Measurements from ENCODE around the gene CHRM4.

Gene CHRM4

DNA sequence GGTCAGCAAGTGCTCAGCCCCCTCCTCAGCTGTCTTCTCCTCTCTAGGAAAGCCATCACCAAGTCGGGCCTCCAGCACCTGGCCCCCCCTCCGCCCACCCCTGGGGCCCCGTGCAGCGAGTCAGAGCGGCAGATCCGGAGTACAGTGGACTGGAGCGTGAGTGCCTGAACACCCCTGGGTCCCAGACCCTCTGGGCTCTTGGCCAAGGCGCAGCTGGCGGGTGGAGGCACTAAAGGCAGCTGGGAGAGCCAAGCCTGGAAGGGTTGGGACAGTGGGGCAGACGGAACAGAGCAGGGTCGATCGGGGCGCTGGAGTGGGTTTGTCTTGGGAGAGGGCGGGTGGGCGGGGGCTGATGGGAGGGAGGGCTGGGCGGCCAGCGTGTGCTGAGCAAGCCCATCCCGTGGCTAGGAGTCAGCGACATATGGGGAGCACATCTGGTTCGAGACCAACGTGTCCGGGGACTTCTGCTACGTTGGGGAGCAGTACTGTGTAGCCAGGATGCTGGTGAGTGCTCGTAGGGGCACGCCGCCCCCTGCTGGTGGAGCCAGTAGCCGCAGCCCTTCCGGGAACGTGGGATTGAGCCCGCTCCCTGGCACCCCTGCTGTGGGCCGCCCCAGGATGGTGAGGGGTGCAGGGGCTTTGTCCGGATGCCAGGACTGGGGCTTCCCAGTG, 24.2 kb downstream of the CHRM4 start:
- no peaks in the 10 kb centered on the region for H3K27me3 Mint-ChIP-seq
- peak; percentile 90 for ATAC-seq (replicated peaks; ENCODE audit: extremely low read depth, poor library complexity, severe bottlenecking)

DNA sequence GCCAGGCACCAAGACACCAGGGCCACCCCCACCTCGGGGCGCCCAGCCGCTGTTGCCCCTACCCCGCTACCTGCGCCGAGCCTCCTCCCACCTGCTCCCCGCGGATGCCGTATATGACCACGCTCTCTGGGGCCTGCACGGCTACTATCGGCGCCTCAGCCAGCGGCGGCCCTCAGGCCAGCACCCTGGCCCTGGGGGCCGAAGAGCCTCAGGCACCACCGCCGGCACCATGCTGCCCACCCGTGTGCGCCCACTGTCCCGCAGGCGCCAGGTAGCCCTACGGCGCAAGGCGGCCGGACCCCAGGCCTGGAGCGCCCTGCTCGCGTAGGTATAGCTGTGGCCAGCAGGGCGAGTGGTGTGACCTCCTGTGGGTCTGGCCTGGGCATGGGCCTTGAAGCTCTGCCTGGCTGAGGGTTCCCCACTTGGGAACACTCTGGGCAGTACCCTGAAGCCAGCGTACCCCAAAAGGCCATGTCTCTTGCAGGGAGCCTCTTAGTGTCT, 24.9 kb downstream of the CHRM4 start:
- ATAC-seq (replicated peaks; ENCODE audit: extremely low read depth, poor library complexity, severe bottlenecking) = no peak
- peaks cover 44% of the 10 kb centered on the region for H3K36me3 Mint-ChIP-seq (ENCODE audit: insufficient read depth)
- H3K27ac Mint-ChIP-seq (ENCODE audit: low read depth) = peak overlapping the region; percentile 68
- no peaks in the 10 kb centered on the region for H3K27me3 Mint-ChIP-seq
- H3K4me3 Mint-ChIP-seq = peak overlapping the region; percentile 11
- H3K4me1 Mint-ChIP-seq = peaks cover 52% of the 10 kb centered on the region
- no peak for DNase-seq (ENCODE audit: low spot score in 2 of 2)
- no peaks in the 10 kb centered on the region for H3K9me3 Mint-ChIP-seq

More for the DNA sequence above, 24.2 kb downstream of the CHRM4 start:
- Mint-ChIP-seq H3K4me3 (peak overlapping the region; percentile 11), H3K4me1 (peaks cover 50% of the 10 kb centered on the region), H3K27ac (ENCODE audit: low read depth) (peak overlapping the region; percentile 68), H3K9me3 (no peaks in the 10 kb centered on the region), H3K36me3 (ENCODE audit: insufficient read depth) (peaks cover 47% of the 10 kb centered on the region)
- DNase-seq (ENCODE audit: low spot score in 2 of 2) = peak; percentile 70 to 71

DNA sequence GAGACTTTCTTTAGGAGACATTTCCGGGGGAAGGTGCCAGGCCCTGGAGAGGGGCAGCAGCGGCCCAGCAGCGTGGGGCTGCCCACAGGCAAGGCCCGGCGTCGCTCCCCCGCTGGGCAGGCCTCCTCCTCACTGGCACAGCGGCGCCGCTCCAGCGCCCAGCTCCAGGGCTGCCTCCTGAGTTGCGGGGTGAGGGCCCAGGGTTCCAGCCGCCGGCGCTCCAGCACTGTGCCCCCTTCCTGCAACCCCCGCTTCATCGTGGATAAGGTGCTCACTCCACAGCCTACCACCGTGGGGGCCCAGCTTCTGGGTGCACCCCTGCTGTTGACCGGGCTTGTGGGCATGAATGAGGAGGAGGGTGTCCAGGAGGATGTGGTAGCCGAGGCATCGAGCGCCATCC, 25.3 kb downstream of the CHRM4 start:
- ATAC-seq (replicated peaks; ENCODE audit: extremely low read depth, poor library complexity, severe bottlenecking) (no peak), DNase-seq (ENCODE audit: low spot score in 2 of 2) (no peak)
- no peak overlapping the region for H3K27ac Mint-ChIP-seq (ENCODE audit: low read depth)
- H3K4me1 Mint-ChIP-seq = peaks cover 55% of the 10 kb centered on the region
- peaks cover 46% of the 10 kb centered on the region for H3K36me3 Mint-ChIP-seq (ENCODE audit: insufficient read depth)
- H3K4me3 Mint-ChIP-seq = no peak overlapping the region
- H3K27me3 Mint-ChIP-seq = no peaks in the 10 kb centered on the region
- H3K9me3 Mint-ChIP-seq = no peaks in the 10 kb centered on the region

DNA sequence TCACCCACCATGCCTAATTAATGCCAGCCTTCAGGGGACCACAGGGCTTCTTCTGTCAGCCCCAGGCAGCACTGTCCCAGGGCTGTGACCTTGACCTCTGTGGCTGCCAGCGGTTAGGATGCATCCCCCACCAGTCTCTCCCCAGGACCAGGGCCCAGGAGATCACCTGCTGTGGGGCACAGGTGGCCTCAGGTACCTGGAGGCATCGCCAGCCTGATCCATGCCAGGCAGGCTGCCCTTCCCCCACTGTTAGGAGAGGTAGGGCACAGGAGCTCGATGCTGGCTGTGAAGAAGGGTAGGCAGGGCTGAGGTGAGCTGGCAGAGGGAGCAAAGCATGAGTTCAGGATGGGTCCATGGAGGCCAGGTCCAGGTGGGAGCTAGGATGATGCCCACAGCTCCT, 26.8 kb downstream of the CHRM4 start:
- no peak overlapping the region for H3K4me3 Mint-ChIP-seq
- ATAC-seq (replicated peaks; ENCODE audit: extremely low read depth, poor library complexity, severe bottlenecking) (no peak), DNase-seq (ENCODE audit: low spot score in 2 of 2) (no peak)
- H3K27me3 Mint-ChIP-seq = no peaks in the 10 kb centered on the region
- no peaks in the 10 kb centered on the region for H3K9me3 Mint-ChIP-seq
- H3K4me1 Mint-ChIP-seq = peaks cover 60% of the 10 kb centered on the region
- peaks cover 40% of the 10 kb centered on the region for H3K36me3 Mint-ChIP-seq (ENCODE audit: insufficient read depth)
- no peak overlapping the region for H3K27ac Mint-ChIP-seq (ENCODE audit: low read depth)

DNA sequence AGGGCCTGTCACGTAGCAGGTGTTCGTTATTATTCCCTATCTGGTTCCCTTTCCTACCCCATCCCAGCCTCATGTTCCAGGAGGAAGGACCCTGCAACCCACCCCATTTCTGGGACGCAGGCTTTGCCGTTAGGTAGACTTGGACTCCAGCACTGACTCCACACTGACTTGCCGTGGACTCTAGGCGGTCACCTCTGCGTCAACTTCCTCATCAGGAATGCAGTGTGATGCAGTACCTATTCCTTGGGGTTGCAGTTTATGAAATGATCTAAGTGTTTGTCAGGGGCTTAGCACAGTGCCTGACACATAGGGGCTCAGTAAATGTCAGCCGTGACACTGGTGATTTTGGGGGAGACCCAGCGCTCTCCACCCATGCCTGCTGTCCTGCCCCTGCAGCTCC, 27.5 kb downstream of the CHRM4 start:
- no peaks in the 10 kb centered on the region for H3K27me3 Mint-ChIP-seq
- H3K9me3 Mint-ChIP-seq = no peaks in the 10 kb centered on the region
- peak overlapping the region; percentile 20 for H3K4me3 Mint-ChIP-seq
- H3K36me3 Mint-ChIP-seq (ENCODE audit: insufficient read depth) = peaks cover 35% of the 10 kb centered on the region
- peaks cover 56% of the 10 kb centered on the region for H3K4me1 Mint-ChIP-seq
- no peak for DNase-seq (ENCODE audit: low spot score in 2 of 2)
- no peak for ATAC-seq (replicated peaks; ENCODE audit: extremely low read depth, poor library complexity, severe bottlenecking)
- peak overlapping the region; percentile 55 for H3K27ac Mint-ChIP-seq (ENCODE audit: low read depth)

DNA sequence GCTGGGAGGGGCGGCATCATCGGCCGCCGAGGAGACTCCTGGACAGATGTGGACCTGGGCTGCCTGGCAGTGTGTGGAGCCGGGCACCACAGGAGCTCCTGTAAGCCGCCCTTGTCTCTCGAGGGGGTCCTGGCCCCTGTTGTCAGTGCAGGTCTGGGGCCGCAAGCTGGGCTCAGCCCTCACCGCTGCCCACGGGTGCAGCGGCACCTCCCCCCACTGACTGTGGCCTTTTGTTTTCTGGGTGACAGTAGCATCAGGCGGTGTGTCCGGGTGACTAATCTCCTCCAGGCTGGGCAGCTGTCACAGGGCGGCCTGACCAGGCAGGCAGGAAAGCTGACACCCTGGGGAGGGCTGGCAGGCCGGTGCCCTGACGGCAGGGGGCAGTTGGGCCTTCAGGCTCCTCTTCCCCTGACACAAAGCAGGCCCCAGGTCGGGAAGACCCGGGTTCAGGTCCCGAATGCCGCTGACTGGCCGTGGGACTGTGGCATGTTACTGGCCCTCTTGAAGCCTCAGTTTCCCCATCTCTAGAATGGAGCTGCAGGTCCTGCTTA, 28.0 kb downstream of the CHRM4 start:
- H3K4me1 Mint-ChIP-seq = peaks cover 56% of the 10 kb centered on the region
- no peaks in the 10 kb centered on the region for H3K9me3 Mint-ChIP-seq
- H3K27ac Mint-ChIP-seq (ENCODE audit: low read depth) = peak overlapping the region; percentile 87
- H3K4me3 Mint-ChIP-seq = peak overlapping the region; percentile 20
- DNase-seq (ENCODE audit: low spot score in 2 of 2) (no peak), ATAC-seq (replicated peaks; ENCODE audit: extremely low read depth, poor library complexity, severe bottlenecking) (no peak)
- H3K36me3 Mint-ChIP-seq (ENCODE audit: insufficient read depth) = peaks cover 31% of the 10 kb centered on the region
- no peaks in the 10 kb centered on the region for H3K27me3 Mint-ChIP-seq

DNA sequence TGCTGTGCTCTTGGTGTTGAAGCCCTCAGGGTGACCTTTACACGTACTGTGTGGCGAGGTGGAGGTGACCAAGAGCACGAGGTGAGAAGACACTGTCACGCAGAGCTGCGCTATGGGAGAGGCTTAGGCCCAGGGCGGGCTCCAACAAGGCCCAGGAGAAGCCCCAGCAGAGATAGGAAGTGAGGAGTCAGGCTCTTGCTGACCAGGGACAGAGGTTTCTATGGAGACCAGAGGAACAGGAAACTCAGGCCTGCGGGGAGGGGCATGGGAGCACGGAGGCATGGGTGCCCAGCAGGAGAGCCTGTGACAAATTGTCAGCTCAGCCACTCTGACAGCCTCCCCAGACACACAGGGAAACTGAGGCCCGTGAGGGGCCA, 28.6 kb downstream of the CHRM4 start:
- H3K36me3 Mint-ChIP-seq (ENCODE audit: insufficient read depth) = peaks cover 27% of the 10 kb centered on the region
- H3K4me1 Mint-ChIP-seq = peaks cover 56% of the 10 kb centered on the region
- no peaks in the 10 kb centered on the region for H3K9me3 Mint-ChIP-seq
- H3K27ac Mint-ChIP-seq (ENCODE audit: low read depth) = peak overlapping the region; percentile 87
- ATAC-seq (replicated peaks; ENCODE audit: extremely low read depth, poor library complexity, severe bottlenecking) (no peak), DNase-seq (ENCODE audit: low spot score in 2 of 2) (no peak)
- peak overlapping the region; percentile 81 for H3K4me3 Mint-ChIP-seq
- H3K27me3 Mint-ChIP-seq = no peaks in the 10 kb centered on the region

DNA sequence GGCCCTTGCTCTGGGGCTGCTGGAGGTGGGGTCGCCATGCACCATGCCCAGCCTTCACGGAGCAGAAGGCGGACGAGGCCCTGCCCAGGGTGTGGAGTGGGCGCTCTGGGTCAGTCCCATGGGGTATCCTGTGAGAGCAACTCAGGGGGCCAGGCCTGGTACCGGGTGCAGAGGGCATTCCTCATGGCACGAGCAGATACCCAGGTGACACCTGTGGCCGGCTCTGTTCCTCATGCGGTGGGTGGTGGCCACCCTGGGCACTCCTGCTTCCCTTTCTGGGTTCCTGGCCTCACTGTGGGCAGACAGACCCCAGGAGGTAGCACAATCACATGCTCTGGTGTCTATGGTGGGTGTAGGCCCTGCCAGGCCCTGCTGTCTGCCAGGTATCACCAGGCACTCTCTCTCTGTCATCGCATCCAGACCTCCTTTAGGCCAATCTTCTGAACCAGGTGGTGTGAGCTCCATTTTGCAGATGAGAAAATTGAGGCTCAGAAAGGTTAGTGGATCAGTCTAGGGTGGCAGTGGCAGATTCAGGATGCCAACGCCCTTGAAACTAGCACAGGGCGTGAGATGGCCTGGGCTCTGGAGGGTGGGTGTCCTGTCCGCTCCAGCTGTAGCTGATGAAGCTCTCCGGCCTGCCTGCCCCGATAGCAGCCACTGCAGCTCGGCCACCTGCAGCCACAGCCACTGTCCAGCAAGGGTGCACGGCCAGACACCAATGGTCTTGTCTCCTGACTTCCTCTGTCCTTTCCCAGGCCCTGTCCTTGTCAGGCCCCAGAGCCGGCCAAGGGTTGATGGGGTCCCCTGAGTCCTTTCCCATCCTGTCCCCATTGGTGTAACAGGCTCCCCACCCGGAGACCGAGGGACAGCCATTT, 29.2 kb downstream of the CHRM4 start:
- peak overlapping the region; percentile 81 for H3K4me3 Mint-ChIP-seq
- no peaks in the 10 kb centered on the region for H3K27me3 Mint-ChIP-seq
- no peaks in the 10 kb centered on the region for H3K9me3 Mint-ChIP-seq
- ATAC-seq (replicated peaks; ENCODE audit: extremely low read depth, poor library complexity, severe bottlenecking) (no peak), DNase-seq (ENCODE audit: low spot score in 2 of 2) (no peak)
- peaks cover 58% of the 10 kb centered on the region for H3K4me1 Mint-ChIP-seq
- H3K36me3 Mint-ChIP-seq (ENCODE audit: insufficient read depth) = peaks cover 21% of the 10 kb centered on the region
- peak overlapping the region; percentile 87 for H3K27ac Mint-ChIP-seq (ENCODE audit: low read depth)

DNA sequence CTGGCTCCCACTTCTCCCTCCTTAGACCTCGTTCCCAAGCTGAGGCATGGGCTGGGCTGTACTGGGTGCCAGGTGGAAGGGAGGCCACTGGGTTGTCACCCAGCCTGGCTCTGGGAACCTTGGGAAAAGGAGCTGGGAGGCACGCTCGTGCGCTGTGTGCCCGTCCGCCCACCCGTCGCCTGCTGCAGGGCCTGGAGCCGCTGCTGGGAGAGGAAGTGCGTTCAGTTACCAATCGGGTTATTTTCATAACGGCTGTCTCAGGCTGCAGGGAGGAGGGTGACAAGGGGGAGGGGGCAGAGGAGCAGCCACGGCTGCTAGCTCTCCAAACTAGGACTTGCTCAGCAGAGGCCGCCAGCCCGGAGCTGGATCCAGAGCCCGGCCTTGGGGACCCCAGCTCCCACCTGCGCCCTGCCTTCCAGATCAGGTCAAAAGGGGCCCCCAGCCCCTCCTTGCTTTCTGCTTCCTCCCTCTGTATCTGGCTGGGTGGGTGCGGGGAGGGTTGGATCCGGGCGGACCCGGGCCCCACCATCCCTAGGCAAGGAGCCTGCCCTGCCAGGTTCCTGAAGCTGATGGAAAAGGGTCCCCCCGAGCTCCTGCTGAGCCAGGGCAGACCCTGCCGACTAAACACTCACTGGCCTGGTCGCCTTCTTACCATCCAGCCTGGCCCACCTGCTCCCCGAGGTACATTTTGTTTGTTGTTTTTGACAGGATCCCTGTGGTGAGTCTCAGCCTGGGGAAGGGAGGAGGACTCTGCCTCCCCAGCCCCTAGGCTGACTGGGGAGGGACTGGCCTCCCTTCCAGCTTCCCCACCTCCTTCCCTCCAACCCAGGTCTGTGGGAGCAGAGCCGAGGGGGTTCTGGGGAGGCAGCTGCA, 30.1 kb downstream of the CHRM4 start:
- peaks cover 62% of the 10 kb centered on the region for H3K4me1 Mint-ChIP-seq
- H3K27me3 Mint-ChIP-seq = no peaks in the 10 kb centered on the region
- H3K4me3 Mint-ChIP-seq = peak overlapping the region; percentile 81
- peaks cover 19% of the 10 kb centered on the region for H3K36me3 Mint-ChIP-seq (ENCODE audit: insufficient read depth)
- no peaks in the 10 kb centered on the region for H3K9me3 Mint-ChIP-seq
- DNase-seq (ENCODE audit: low spot score in 2 of 2) (peak in 1 of 2 donors; percentile 53), ATAC-seq (replicated peaks; ENCODE audit: extremely low read depth, poor library complexity, severe bottlenecking) (peak; percentile 92)
- H3K27ac Mint-ChIP-seq (ENCODE audit: low read depth) = peak overlapping the region; percentile 87

DNA sequence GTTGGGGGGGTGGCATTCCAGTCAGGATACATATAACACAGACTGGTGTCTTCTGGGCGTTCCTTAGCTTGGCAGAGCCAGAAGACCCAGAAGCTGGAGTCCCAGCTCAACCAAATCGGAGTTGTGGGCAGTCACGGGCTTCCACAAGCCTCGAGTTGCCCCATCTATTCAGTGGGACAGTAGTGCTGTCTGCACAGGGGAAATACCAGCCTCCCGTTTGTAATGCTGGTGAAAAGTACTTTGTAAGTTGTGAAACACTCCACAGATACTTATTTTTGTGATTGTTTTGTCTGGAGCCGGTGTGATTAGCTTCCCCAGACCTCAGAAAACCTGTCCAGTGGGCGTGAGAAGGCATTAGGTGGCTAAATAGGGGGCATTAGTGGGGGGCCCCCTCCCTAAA, 30.7 kb downstream of the CHRM4 start:
- ATAC-seq (replicated peaks; ENCODE audit: extremely low read depth, poor library complexity, severe bottlenecking) (peak; percentile 55), DNase-seq (ENCODE audit: low spot score in 2 of 2) (no peak)
- Mint-ChIP-seq H3K4me1 (peaks cover 67% of the 10 kb centered on the region), H3K36me3 (ENCODE audit: insufficient read depth) (peaks cover 22% of the 10 kb centered on the region), H3K27me3 (no peaks in the 10 kb centered on the region), H3K9me3 (no peaks in the 10 kb centered on the region), H3K27ac (ENCODE audit: low read depth) (peak overlapping the region; percentile 87), H3K4me3 (peak overlapping the region; percentile 81)

DNA sequence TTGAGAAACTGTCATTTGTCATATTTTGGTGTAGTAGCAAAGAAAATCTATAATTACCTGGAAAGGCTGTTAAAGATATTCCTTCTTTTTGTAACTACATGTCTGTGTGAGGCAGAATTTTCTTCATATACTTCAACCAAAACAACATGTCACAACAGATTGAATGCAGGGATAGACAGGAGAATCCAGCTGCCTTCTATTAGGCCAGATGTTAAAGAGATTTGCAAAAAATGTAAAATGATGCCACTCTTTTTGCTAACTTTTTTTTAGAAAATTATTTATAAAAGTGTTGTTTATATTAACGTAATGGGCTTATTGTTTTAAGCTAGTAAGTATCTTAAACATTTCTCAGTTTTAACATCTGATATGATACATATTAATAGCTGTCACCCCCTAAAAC, 31.6 kb downstream of the CHRM4 start:
- H3K9me3 Mint-ChIP-seq = no peaks in the 10 kb centered on the region
- no peak for ATAC-seq (replicated peaks; ENCODE audit: extremely low read depth, poor library complexity, severe bottlenecking)
- peaks cover 68% of the 10 kb centered on the region for H3K4me1 Mint-ChIP-seq
- peaks cover 29% of the 10 kb centered on the region for H3K36me3 Mint-ChIP-seq (ENCODE audit: insufficient read depth)
- H3K4me3 Mint-ChIP-seq = no peak overlapping the region
- H3K27ac Mint-ChIP-seq (ENCODE audit: low read depth) = peak overlapping the region; percentile 87
- no peak for DNase-seq (ENCODE audit: low spot score in 2 of 2)
- no peaks in the 10 kb centered on the region for H3K27me3 Mint-ChIP-seq

DNA sequence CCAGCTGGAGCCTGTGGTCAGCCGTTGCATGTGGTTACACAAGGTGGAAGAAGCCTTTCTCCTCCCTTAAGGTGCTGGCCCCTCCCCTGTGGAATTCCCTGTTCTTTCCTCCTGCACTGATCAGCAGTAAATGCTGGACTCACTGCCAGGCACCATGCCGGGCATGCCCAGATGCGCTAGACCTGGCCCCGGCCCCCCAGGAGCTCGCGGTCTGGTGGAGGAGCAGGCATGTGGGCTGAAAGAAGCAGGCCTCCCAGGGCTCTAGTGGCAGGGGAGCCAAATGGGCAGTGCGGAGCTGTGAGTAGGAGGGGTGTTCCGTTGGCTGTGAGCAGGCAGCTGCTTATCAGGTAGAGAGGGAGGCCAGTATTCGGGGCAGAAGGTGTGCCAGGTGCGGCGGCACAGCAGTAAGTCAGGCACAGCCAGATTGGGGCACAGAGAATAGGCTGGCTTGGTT, 34.1 kb downstream of the CHRM4 start:
- H3K4me1 Mint-ChIP-seq = peaks cover 65% of the 10 kb centered on the region
- H3K27me3 Mint-ChIP-seq = no peaks in the 10 kb centered on the region
- H3K36me3 Mint-ChIP-seq (ENCODE audit: insufficient read depth) = peaks cover 26% of the 10 kb centered on the region
- DNase-seq (ENCODE audit: low spot score in 2 of 2) = no peak
- no peak for ATAC-seq (replicated peaks; ENCODE audit: extremely low read depth, poor library complexity, severe bottlenecking)
- H3K4me3 Mint-ChIP-seq = peak overlapping the region; percentile 63
- peak overlapping the region; percentile 85 for H3K27ac Mint-ChIP-seq (ENCODE audit: low read depth)
- H3K9me3 Mint-ChIP-seq = no peaks in the 10 kb centered on the region
